A549 treated with Hydrocortisone at 1 μM for 4 hours (cell line): ENCODE data around the gene MAP1LC3B2. TPM values are rescaled to one million over a fixed set of nuclear protein-coding genes. Genes with fewer than 3 reads are reported as not detected.

Experiments
- total RNA-seq: library from RNA; stranded (reverse); fragments of 200-300 nt; extraction: Qiagen RNA extraction; gene quantifications from 5 replicates; pipeline ENCODE4 v1.2.3, GENCODE V29; 2022

MAP1LC3B2 gene
- 0.47 to 1.6 TPM (median 1.3 TPM) in 5 replicates for total RNA-seq

GRCh38 chr12:116559162-116559935 is at the start of gene MAP1LC3B2:
TSS of gene MAP1LC3B2 (plus strand) at chr12:116559381. CDS start at chr12:116575943, 16,562 bp downstream.

Other genes with a start within 250 kb of the MAP1LC3B2 start
- gene SPRING1, start 178.7 kb downstream of the MAP1LC3B2 start, total RNA-seq, result 19.6 to 26.0 TPM (median 24.7 TPM) in 5 replicates
- 1.9 to 3.5 TPM (median 2.5 TPM) in 5 replicates for gene RNFT2, start 178.9 kb downstream of the MAP1LC3B2 start, total RNA-seq